ENCODE measurements around the gene MINPP1. TPM values are rescaled to one million over a fixed set of nuclear protein-coding genes. Genes with fewer than 3 reads are reported as not detected.

MINPP1 gene
- polyA plus RNA-seq, 1 of the 3 experiments (the other 2 are of a cell fraction), result 23.7 TPM

- ChIA-PET CTCF (interaction anchor here (0.5 to 1.7 kb wide), 5 partner anchors 13 to 1385 kb away, joined by 3 to 4 read pairs (median 4); partner anchors contain the start of gene ADIRF), POLR2A (interaction anchor here (0.6 to 1.1 kb wide), 3 partner anchors 15 to 1187 kb away, joined by 3 to 5 read pairs (median 4); partner anchors contain the start of gene ATAD1)
- H3K9me2 ChIP-seq, result no peaks in the 10 kb centered on the region
- peak overlapping the region; percentile 93 to 100 for H3K4me3 ChIP-seq (ENCODE audit: low read depth in 2 of 2, low read length in 1 of 2)
- peak overlapping the region; percentile 83 for H2AFZ ChIP-seq (ENCODE audit: low read depth)
- H3K9me3 ChIP-seq, result no peaks in the 10 kb centered on the region
- peaks cover 0 to 18% of the 10 kb centered on the region in 2 experiments; a peak in 3 of 4 replicates for H3K4me1 ChIP-seq (ENCODE audit: control insufficient read depth in 1 of 2, insufficient read depth in 2 of 2, low read depth in 1 of 2, low read length in 1 of 2)
- H3K4me2 ChIP-seq, result peak overlapping the region; percentile 91
- peaks cover 43% of the 10 kb centered on the region for H3K79me2 ChIP-seq (ENCODE audit: insufficient read depth)
- 5% methylated on average over 8 of the region's 10 CpGs for WGBS (ENCODE audit: low lambda C conversion rate)
- H4K20me1 ChIP-seq (ENCODE audit: insufficient read depth), result peaks cover 17% of the 10 kb centered on the region; the same call in 1 of the 2 replicates
- no peaks in the 10 kb centered on the region for H3K27me3 ChIP-seq (ENCODE audit: insufficient read depth)
- TF ChIP-seq RCOR1 (IDR thresholded peaks at IDR 0.05; ENCODE audit: low read length), result no peak
- H3K36me3 ChIP-seq (replicated peaks in 1 of 2; ENCODE audit: control insufficient read depth in 1 of 2, insufficient read depth in 2 of 2, low read length in 1 of 2), result peaks cover 15 to 22% of the 10 kb centered on the region in 2 experiments
- DNase-seq, result no peak
- H3K9ac ChIP-seq, result peak overlapping the region; percentile 77
- peak overlapping the region; percentile 82 to 92 for H3K27ac ChIP-seq (ENCODE audit: low read depth in 2 of 2, low read length in 1 of 2)
- no peaks in the 10 kb centered on the region for H3F3A ChIP-seq (replicated peaks; ENCODE audit: insufficient read depth)
These were observed 420 bp upstream of the MINPP1 start for GRCh38 chr10:87504307-87504639.

- TF ChIP-seq NRF1 (IDR thresholded peaks at IDR 0.05; ENCODE audit: low read depth, low read length) (no peak), SMC3 (IDR thresholded peaks at IDR 0.05; ENCODE audit: low read depth, low read length) (no peak), CTCF (IDR thresholded peaks at IDR 0.05) (peak; percentile 59), SIN3A (IDR thresholded peaks at IDR 0.05; ENCODE audit: borderline replicate concordance, low read depth, low read length) (peak; percentile 53; the same call in 1 of the 2 replicates), RAD21 (IDR thresholded peaks at IDR 0.05; ENCODE audit: low read length) (peak; percentile 53), MAX (IDR thresholded peaks at IDR 0.05; ENCODE audit: low read depth) (0 out of 2 replicates have a peak, but pooled peaks have one; percentile 30), MXI1 (IDR thresholded peaks at IDR 0.05; ENCODE audit: low read depth, low read length) (peak; percentile 59; the same call in 1 of the 2 replicates), TAF1 (IDR thresholded peaks at IDR 0.05; ENCODE audit: borderline replicate concordance, low read depth, low read length) (0 out of 2 replicates have a peak, but pooled peaks have one; percentile 26)
- Histone ChIP-seq H3K4me2 (peak overlapping the region; percentile 91), H3F3A (replicated peaks; ENCODE audit: insufficient read depth) (peaks cover 1% of the 10 kb centered on the region), H3K9me3 (no peaks in the 10 kb centered on the region), H3K79me2 (ENCODE audit: insufficient read depth) (peaks cover 48% of the 10 kb centered on the region), H3K9ac (peak overlapping the region; percentile 77), H3K4me1 (ENCODE audit: control insufficient read depth in 1 of 2, insufficient read depth in 2 of 2, low read depth in 1 of 2, low read length in 1 of 2) (peaks cover 0 to 17% of the 10 kb centered on the region in 2 experiments; a peak in 3 of 4 replicates), H3K4me3 (ENCODE audit: low read depth in 2 of 2, low read length in 1 of 2) (peak overlapping the region; percentile 93 to 100), H4K20me1 (ENCODE audit: insufficient read depth) (peaks cover 17% of the 10 kb centered on the region; the same call in 1 of the 2 replicates), H3K9me2 (no peaks in the 10 kb centered on the region), H3K36me3 (replicated peaks in 1 of 2; ENCODE audit: control insufficient read depth in 1 of 2, insufficient read depth in 2 of 2, low read length in 1 of 2) (peaks cover 27 to 28% of the 10 kb centered on the region in 2 experiments), H2AFZ (ENCODE audit: low read depth) (peak overlapping the region; percentile 83), H3K27ac (ENCODE audit: low read depth in 2 of 2, low read length in 1 of 2) (peak overlapping the region; percentile 82 to 92), H3K27me3 (ENCODE audit: insufficient read depth) (no peaks in the 10 kb centered on the region)
- peak; percentile 82 for DNase-seq
- ChIA-PET POLR2A (interaction anchor here (0.6 to 1.1 kb wide), 2 partner anchors 14 to 313 kb away, joined by 4 to 5 read pairs; partner anchors contain the start of gene ATAD1), CTCF (interaction anchor here (1.0 to 1.7 kb wide), 4 partner anchors 9 to 538 kb away, joined by 3 to 6 read pairs (median 4); partner anchors contain the start of gene ADIRF)
- 3% methylated on average over 24 of the region's 41 CpGs for WGBS (ENCODE audit: low lambda C conversion rate)
These were observed 846 bp downstream of the MINPP1 start for GRCh38 chr10:87505366-87506111.

Measured in SK-N-SH (cell line).